HG02852 (cell line): ENCODE measurements around the gene PLSCR1.
"Not testable (repeated sequence)": the region's sequence is repeated elsewhere in the genome, so short reads cannot be mapped to it uniquely, and the experiment has no call there.

Experiments
- ATAC-seq: cut with Tn5 transposase; IDR thresholded peaks from one replicate; pipeline ENCODE4 v1.9.1; 2021; ENCODE audit warnings: mild to moderate bottlenecking, moderate library complexity; ENCODE audit not compliant: unreplicated experiment

The PLSCR1 gene

DNA sequence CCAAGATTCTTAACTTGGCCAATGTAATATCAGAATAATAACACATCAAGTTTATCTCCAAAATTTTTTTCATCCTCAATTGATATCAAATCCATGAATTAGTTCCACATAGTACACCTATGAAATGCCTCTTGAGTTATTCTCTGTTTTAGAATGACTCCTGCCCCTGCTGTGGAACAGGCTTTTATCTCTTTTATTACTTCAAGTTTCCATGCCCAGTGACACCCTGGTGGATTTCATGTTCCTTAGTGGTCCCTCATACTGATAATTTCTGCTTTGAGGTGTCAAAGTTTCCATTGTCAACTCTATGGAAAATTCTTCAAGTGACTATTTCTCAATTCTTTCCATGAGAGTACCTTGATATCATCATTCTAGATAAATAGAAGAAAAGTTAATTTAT is 24.6 kb downstream of the PLSCR1 start:
- no peak for ATAC-seq

DNA sequence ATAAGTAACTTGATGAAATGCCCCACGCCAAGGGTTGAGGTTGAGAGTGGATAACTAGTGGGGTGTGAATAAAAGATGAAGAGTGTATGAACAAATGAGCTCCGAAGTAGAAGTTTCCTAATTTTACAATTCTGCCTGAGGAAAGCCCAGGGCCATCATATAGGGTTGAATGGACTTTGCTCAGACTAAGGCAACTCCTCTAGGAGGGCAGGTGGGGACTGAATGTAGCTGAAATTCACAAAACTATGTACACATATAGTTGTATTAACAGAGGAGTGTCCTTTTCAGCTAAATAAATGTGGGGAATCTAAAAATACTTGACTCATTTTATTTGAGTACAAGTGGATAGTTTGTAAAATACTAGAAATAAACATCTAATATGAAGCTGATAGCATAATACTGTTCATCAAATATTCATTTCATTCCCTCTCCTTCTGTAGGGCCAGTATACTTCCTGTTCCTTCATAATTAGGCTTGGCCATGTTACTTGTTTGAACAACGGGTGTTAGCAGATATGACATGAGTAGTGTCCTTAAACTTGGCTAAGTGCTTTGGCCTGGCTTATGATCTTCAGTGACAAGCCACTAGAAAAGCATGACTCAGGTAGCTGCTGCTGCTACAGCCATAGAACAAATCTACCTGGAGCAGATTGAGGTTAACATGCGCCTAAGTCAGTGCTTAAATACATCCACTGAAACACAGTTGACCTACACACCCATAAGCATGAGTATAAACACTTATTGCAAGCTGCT is 26.5 kb downstream of the PLSCR1 start:
- ATAC-seq = no peak

- ATAC-seq = no peak
These were observed 30.9 kb downstream of the PLSCR1 start for GRCh38 chr3:146513386-146514051.

DNA sequence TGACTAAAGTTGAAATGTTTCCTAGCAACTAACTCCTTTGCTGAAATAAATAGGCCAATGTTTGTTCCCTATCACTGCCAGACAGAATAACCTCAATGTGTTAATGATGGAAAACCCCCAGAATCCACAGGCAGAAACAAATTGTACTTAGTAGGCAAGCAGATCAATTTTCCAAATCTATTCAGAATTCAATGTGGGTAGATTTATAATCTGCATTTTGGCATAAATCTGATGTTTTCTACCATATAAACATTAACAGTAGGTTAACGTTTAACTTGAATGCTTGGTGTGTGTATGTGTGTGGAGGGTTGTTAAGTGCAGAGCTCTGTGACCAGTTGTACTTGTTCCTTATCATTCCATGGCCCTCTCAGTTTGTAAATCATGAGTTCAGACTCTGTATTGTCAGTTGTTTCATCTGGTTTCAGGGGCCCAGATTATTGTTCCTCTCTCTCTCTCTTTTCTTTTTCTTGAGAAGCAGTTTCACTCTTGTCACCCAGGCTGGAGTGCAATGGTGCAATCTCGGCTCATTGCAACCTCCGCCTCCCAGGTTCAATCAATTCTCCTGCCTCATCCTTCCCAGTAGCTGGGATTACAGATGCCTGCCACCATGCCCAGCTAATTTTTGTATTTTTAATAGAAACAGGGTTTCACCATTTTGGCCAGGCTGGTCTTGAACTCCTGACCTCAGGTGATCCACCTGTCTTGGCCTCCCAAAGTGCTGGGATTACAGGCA is 32.8 kb downstream of the PLSCR1 start:
- ATAC-seq = no peak

- ATAC-seq = no peak
These were observed 36.9 kb downstream of the PLSCR1 start for GRCh38 chr3:146507331-146508120.

GRCh38 chr3:146505516-146505915 is 38.9 kb downstream of the PLSCR1 start:
- no peak for ATAC-seq

- ATAC-seq = no peak
These were observed 39.8 kb downstream of the PLSCR1 start for GRCh38 chr3:146504498-146505197.

- ATAC-seq = peak; percentile 98
These were observed 40.8 kb downstream of the PLSCR1 start for GRCh38 chr3:146503461-146504202.

GRCh38 chr3:146502887-146503460 is 41.4 kb downstream of the PLSCR1 start:
- no peak for ATAC-seq

DNA sequence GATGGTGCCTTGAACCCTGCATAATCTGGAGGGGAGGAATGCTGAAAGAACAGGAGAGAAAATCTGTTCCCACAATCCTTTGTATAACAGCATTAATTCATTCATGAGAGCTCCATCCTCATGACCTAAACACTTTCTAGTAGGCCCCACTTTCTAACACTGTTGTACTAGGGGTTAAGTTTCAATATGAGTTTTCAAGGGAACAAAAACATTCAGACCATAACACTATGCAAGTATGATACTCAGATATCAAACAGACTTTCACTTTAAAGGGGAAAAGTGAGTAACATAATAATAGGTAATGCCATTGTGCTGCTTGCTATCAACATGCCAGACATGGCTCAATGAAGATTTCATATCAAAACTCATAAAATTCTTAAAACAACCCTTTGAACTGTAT is 42.7 kb downstream of the PLSCR1 start:
- ATAC-seq = peak; percentile 30

- no peak for ATAC-seq
These were observed 44.7 kb downstream of the PLSCR1 start for GRCh38 chr3:146499701-146500100.

- ATAC-seq = no peak
These were observed 46.2 kb downstream of the PLSCR1 start for GRCh38 chr3:146498002-146498736.

DNA sequence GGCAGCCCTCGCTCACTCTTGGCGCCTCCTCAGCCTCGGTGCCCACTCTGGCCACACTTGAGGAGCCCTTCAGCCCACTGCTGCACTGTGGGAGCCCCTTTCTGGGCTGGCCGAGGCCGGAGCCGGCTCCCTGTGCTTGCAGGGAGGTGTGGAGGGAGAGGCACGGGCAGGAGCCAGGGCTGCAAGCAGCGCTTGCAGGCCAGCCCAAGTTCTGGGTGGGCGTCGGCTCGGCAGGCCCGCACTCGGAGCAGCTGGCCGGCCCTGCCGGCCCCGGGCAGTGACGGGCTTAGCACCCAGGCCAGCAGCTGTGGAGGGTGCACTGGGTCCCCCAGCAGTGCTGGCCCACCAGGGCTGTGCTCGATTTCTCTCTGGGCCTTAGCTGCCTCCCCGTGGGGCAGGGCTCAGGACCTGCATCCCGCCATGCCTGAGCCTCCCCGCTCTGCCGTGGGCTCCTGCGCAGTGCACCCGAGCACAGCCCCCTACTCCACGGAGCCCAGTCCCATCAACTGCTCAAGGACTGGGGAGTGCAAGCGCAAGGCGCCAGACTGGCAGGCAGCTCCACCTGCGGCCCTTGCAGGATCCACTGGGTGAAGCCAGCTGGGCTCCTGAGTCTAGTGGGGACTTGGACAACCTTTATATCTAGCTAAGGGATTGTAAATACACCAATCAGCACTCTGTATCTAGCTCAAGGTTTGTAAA is 47.1 kb downstream of the PLSCR1 start:
- ATAC-seq = not testable (repeated sequence)

DNA sequence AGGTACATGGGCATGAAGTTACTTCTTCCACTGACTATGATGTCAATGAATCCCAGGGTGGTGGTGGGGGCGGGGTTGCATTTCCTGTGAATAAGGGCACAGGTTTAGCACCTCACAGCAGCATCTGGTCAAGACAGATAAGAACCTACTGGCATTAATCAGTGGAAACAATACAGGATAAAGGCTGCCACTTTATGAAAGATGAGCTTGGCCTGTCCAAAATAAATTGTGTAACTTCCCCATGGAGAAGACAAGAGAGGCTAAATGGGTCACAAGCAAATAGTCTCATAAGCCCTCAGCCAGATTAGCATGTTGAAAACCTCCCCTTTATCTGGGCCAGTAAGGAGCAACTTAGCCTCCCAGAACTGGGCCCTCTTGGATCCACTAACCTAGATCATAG is 47.7 kb downstream of the PLSCR1 start:
- no peak for ATAC-seq

GRCh38 chr3:146496251-146496650 is 48.2 kb downstream of the PLSCR1 start:
- no peak for ATAC-seq

GRCh38 chr3:146493761-146494160 is 50.6 kb downstream of the PLSCR1 start:
- ATAC-seq = no peak

DNA sequence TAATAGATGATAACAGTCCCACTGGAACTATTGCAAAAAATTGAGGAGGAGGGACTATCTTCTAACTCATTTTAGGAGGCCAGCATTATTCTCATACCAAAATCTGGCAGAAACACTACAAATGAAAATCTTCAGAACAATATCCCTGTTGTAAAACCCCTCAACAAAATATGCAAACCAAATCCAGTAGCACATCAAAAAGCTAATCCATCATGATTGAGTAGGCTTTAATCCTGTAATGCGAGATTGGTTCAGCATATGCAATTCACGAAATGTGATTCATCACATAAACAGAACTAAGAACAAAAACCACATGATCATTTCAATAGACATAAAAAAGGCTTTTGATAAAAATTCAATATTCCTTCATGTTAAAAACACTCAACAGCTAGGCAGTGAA is 51.2 kb downstream of the PLSCR1 start:
- ATAC-seq = no peak

- ATAC-seq = no peak
These were observed 53.1 kb downstream of the PLSCR1 start for GRCh38 chr3:146491303-146491702.
